ENCODE data around the gene CCDC85C.

DNA sequence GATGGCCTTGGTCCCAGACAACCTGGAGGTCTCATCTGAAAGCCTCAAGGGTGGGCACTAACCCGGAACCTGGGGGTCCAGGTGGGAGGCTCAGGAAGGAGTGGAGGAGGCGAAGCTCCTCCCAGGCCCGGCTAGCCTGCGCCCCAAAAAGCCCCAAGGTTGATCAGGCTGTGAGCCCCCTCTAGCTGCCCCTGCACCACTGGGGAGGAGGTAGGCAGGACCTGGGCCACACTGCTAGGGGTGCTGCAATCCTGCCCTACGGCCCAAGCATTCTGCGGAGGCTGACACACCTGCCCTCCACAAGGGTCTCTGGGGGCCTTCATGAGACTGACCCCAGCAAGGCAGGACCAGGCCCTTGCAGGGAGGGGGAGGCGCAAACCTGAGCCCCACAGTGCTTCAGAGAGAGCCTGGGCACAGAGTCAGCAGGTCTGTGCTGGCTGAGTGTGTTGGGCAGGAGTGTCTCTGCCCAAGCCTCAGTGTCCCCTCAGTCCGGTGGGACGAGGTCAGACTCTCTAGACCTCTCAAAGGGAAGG lies 51.9 kb downstream of the CCDC85C start:
- TF ChIP-seq, protein P1, sequence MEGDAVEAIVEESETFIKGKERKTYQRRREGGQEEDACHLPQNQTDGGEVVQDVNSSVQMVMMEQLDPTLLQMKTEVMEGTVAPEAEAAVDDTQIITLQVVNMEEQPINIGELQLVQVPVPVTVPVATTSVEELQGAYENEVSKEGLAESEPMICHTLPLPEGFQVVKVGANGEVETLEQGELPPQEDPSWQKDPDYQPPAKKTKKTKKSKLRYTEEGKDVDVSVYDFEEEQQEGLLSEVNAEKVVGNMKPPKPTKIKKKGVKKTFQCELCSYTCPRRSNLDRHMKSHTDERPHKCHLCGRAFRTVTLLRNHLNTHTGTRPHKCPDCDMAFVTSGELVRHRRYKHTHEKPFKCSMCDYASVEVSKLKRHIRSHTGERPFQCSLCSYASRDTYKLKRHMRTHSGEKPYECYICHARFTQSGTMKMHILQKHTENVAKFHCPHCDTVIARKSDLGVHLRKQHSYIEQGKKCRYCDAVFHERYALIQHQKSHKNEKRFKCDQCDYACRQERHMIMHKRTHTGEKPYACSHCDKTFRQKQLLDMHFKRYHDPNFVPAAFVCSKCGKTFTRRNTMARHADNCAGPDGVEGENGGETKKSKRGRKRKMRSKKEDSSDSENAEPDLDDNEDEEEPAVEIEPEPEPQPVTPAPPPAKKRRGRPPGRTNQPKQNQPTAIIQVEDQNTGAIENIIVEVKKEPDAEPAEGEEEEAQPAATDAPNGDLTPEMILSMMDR (IDR thresholded peaks at IDR 0.05) = no peak
- TF ChIP-seq TEAD4 (IDR thresholded peaks at IDR 0.05; ENCODE audit: borderline replicate concordance, insufficient read depth) (no peak), TAF1 (IDR thresholded peaks at IDR 0.05; ENCODE audit: borderline replicate concordance, low read depth, low read length) (no peak), RAD21 (IDR thresholded peaks at IDR 0.05; ENCODE audit: low read length) (no peak), FOXM1 (IDR thresholded peaks at IDR 0.05; ENCODE audit: low read depth) (no peak), YY1 (IDR thresholded peaks at IDR 0.05; ENCODE audit: low read depth) (no peak), EP300 (IDR thresholded peaks at IDR 0.05; ENCODE audit: borderline replicate concordance in 1 of 2, low read depth in 1 of 2, low read length in 1 of 2) (no peak), ELF1 (IDR thresholded peaks at IDR 0.05) (no peak), CHD2 (IDR thresholded peaks at IDR 0.05; ENCODE audit: low read length, partially characterized antibody) (no peak), POLR2AphosphoS5 (IDR thresholded peaks at IDR 0.05; ENCODE audit: low read depth, low read length) (no peak), TCF12 (IDR thresholded peaks at IDR 0.05) (no peak), FOXJ3 (CRISPR knock-in tag; IDR thresholded peaks at IDR 0.05) (no peak)
- TF ChIP-seq, protein P2, sequence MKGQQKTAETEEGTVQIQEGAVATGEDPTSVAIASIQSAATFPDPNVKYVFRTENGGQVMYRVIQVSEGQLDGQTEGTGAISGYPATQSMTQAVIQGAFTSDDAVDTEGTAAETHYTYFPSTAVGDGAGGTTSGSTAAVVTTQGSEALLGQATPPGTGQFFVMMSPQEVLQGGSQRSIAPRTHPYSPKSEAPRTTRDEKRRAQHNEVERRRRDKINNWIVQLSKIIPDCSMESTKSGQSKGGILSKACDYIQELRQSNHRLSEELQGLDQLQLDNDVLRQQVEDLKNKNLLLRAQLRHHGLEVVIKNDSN (IDR thresholded peaks at IDR 0.05; ENCODE audit: borderline replicate concordance, low read depth) = no peak
